Keratinocyte (primary cell): ENCODE measurements around the gene PRRT2. TPM values are rescaled to one million over a fixed set of nuclear protein-coding genes. Genes with fewer than 3 reads are reported as not detected.
"Not testable (repeated sequence)": the region's sequence is repeated elsewhere in the genome, so short reads cannot be mapped to it uniquely, and the experiment has no call there.

Source experiments
- DNase-seq: peaks from one replicate; pipeline ENCODE4 v3.0.0-alpha.2; 2011; ENCODE audit warnings: low read depth, missing footprints, low spot score
- FAIRE-seq: peaks from 2 replicates; lab custom pipeline; 2011; peaks lifted over from hg19 to GRCh38; lab: Jason Lieb, UNC
- H2AFZ ChIP-seq: 2 replicates; pipeline ENCODE4 v1.6.0; 2012; ENCODE audit warnings: low read length, control low read depth, inconsistent platforms; ENCODE audit not compliant: control insufficient read depth
- H3K27ac ChIP-seq: 2 replicates; pipeline ENCODE4 v1.5.1; 2011; ENCODE audit warnings: low read length; ENCODE audit not compliant: control insufficient read depth, insufficient read depth
- H3K27me3 ChIP-seq: 3 replicates; pipeline ENCODE4 v1.6.0; 2011; ENCODE audit warnings: low read length; ENCODE audit not compliant: control insufficient read depth, insufficient read depth; ENCODE audit errors: extremely low read depth
- H3K36me3 ChIP-seq, 2 experiments: 2 replicates in 1 of 2; 3 replicates in 1 of 2; pipeline ENCODE4 v1.5.1; 2011; ENCODE audit warnings: low read length in 2 of 2, mild to moderate bottlenecking in 1 of 2; ENCODE audit not compliant: control insufficient read depth in 2 of 2, insufficient read depth in 2 of 2; ENCODE audit errors: extremely low read depth in 1 of 2
- H3K4me1 ChIP-seq: 3 replicates; pipeline ENCODE4 v1.5.1; 2011; ENCODE audit warnings: low read length; ENCODE audit not compliant: control insufficient read depth, insufficient read depth; ENCODE audit errors: extremely low read depth
- H3K4me2 ChIP-seq: 3 replicates; pipeline ENCODE4 v1.6.0; 2011; ENCODE audit warnings: low read depth, low read length; ENCODE audit not compliant: control insufficient read depth, insufficient read depth; ENCODE audit errors: extremely low read depth
- H3K4me3 ChIP-seq, 3 experiments: fragments of 200-600 bp in 1 of 3; sonication (generic) in 1 of 3; 2 replicates in 2 of 3; 3 replicates in 1 of 3; pipeline ENCODE4 v1.5.1; 2011 to 2016; ENCODE audit warnings: low read length in 3 of 3, mild to moderate bottlenecking in 3 of 3, control low read depth in 2 of 3, inconsistent platforms in 1 of 3, low read depth in 1 of 3, mixed read lengths in 1 of 3, mixed run types in 1 of 3, moderate library complexity in 1 of 3; ENCODE audit not compliant: control insufficient read depth in 2 of 3, insufficient read depth in 2 of 3; ENCODE audit errors: extremely low read depth in 1 of 3
- H3K79me2 ChIP-seq: 2 replicates; pipeline ENCODE4 v1.6.0; 2012; ENCODE audit warnings: low read length; ENCODE audit not compliant: control insufficient read depth, insufficient read depth
- H3K9ac ChIP-seq: 3 replicates; pipeline ENCODE4 v1.6.0; 2011; ENCODE audit warnings: low read length; ENCODE audit not compliant: control insufficient read depth, insufficient read depth; ENCODE audit errors: extremely low read depth
- H3K9me1 ChIP-seq: 3 replicates; pipeline ENCODE4 v1.6.0; 2011; ENCODE audit warnings: low read length; ENCODE audit not compliant: control insufficient read depth, insufficient read depth; ENCODE audit errors: extremely low read depth
- H3K9me3 ChIP-seq: 2 replicates; pipeline ENCODE4 v1.5.1; 2012; ENCODE audit warnings: low read depth, low read length; ENCODE audit not compliant: control insufficient read depth
- H4K20me1 ChIP-seq: 3 replicates; pipeline ENCODE4 v1.6.0; 2011; ENCODE audit warnings: low read length; ENCODE audit not compliant: control insufficient read depth, insufficient read depth; ENCODE audit errors: extremely low read depth
- CTCF ChIP-seq, 3 experiments: IDR thresholded peaks in 1 of 3; conservative IDR thresholded peaks in 1 of 3; optimal IDR thresholded peaks in 1 of 3; 2 replicates in 2 of 3; 3 replicates in 1 of 3; pipeline versions ENCODE3 to v1.5.1; 2011; ENCODE audit warnings: low read length in 3 of 3, mild to moderate bottlenecking in 3 of 3, moderate library complexity in 2 of 3, control low read depth in 1 of 3, inconsistent platforms in 1 of 3; ENCODE audit not compliant: insufficient read depth in 2 of 3; ENCODE audit errors: extremely low read depth in 1 of 3
- EZH2 ChIP-seq: IDR thresholded peaks from one replicate; pipeline ENCODE4 v1.6.1; 2012; ENCODE audit warnings: inconsistent platforms, mild to moderate bottlenecking, low read length, moderate library complexity
- dilution Hi-C: fragments of 300-500 bp; cut with MboI; formaldehyde crosslinking; loops from one replicate; pipeline ENCODE4 v1.7.0; 2020; ENCODE audit warnings: low sequenced_read_pairs; ENCODE audit not compliant: extremely low pct_ligation_motif_present
- polyA plus RNA-seq, 5 experiments: library from polyadenylated mRNA; depleted of rRNA in 3 of 5; stranded (reverse) in 3 of 5; stranded (forward) in 1 of 5; unstranded in 1 of 5; fragments of >200 nt; gene quantifications; 1 replicate in 1 of 5; 2 replicates in 3 of 5; 3 replicates in 1 of 5; pipeline versions ENCODE4 v1.2.1 to v1.2.3, GENCODE V29; 2011 to 2012; ENCODE audit warnings: missing spikeins in 2 of 5, low read depth in 1 of 5, low replicate concordance in 1 of 5

PRRT2 gene
- polyA plus RNA-seq, 1 donor (not counting 4 experiments of a cell fraction or from before 2014, with no cell fraction given) = not detected

GRCh38 chr16:29779474-29779873 is 32.5 kb upstream of the PRRT2 start:
- Histone ChIP-seq H3K27me3 (no peaks in the 10 kb centered on the region), H3K9me3 (no peaks in the 10 kb centered on the region), H4K20me1 (no peaks in the 10 kb centered on the region), H3K9me1 (no peaks in the 10 kb centered on the region), H3K4me2 (peak overlapping the region; percentile 29), H3K4me3 (no peak overlapping the region), H3K27ac (peak overlapping the region; percentile 4), H3K4me1 (peaks cover 42% of the 10 kb centered on the region), H3K36me3 (no peaks in the 10 kb centered on the region), H3K79me2 (no peaks in the 10 kb centered on the region), H3K9ac (no peak overlapping the region), H2AFZ (no peak overlapping the region)
- TF ChIP-seq EZH2 = no peak
- no peak for TF ChIP-seq CTCF (optimal IDR thresholded peaks at IDR 0.05 in 1 of 3, IDR thresholded peaks at IDR 0.05 in 1 of 3, conservative IDR thresholded peaks at IDR 0.05 in 1 of 3; ENCODE audit: extremely low read depth in 1 of 3, insufficient read depth in 2 of 3, low read length in 3 of 3)
- FAIRE-seq (peak; percentile 90), DNase-seq (peak; percentile 65)
- dilution Hi-C loops = no loop called here

GRCh38 chr16:29783094-29783953 is 28.7 kb upstream of the PRRT2 start:
- H3K79me2 ChIP-seq, FAIRE-seq, DNase-seq, H3K36me3 ChIP-seq, H3K9me3 ChIP-seq, H3K27me3 ChIP-seq, H2AFZ ChIP-seq, H4K20me1 ChIP-seq, dilution Hi-C loops, H3K9me1 ChIP-seq: not testable (repeated sequence)
- Histone ChIP-seq H3K4me1 (peaks cover 40% of the 10 kb centered on the region), H3K4me3 (peak overlapping the region in 1 of 3 experiments; percentile 23), H3K4me2 (peak overlapping the region; percentile 76), H3K9ac (peak overlapping the region; percentile 61), H3K27ac (peak overlapping the region; percentile 78)
